Activated naive CD4-positive, alpha-beta T cell treated with anti-CD3 and anti-CD28 coated beads for 36 hours (primary cell): ENCODE results near the gene FAM83G. TPM values are rescaled to one million over a fixed set of nuclear protein-coding genes. Genes with fewer than 3 reads are reported as not detected.

Source experiments
- CTCF ChIA-PET: fragments of 350-600 bp; sonication (Branson Sonifier 250); formaldehyde crosslinking; loops from one replicate; lab custom pipeline; 2021; ENCODE audit warnings: antibody characterized with exemption; lab: Charles Lee
- DNase-seq: peaks from one replicate; pipeline ENCODE4 v3.0.0-alpha.2; 2020
- H3K27ac Mint-ChIP-seq: one replicate; pipeline ENCODE4 v1.8.0; 2021; ENCODE audit warnings: mild to moderate bottlenecking, mixed read lengths
- H3K27me3 Mint-ChIP-seq: one replicate; pipeline ENCODE4 v1.8.0; 2021; ENCODE audit warnings: low read depth, mixed read lengths
- H3K36me3 Mint-ChIP-seq: one replicate; pipeline ENCODE4 v1.8.0; 2021; ENCODE audit warnings: low read depth, mixed read lengths
- H3K4me1 Mint-ChIP-seq: one replicate; pipeline ENCODE4 v1.8.0; 2021; ENCODE audit warnings: low read depth, mixed read lengths
- H3K4me3 Mint-ChIP-seq: one replicate; pipeline ENCODE4 v1.8.0; 2021; ENCODE audit warnings: mild to moderate bottlenecking, moderate library complexity, mixed read lengths
- H3K9me3 Mint-ChIP-seq: one replicate; pipeline ENCODE4 v1.8.0; 2021; ENCODE audit warnings: mixed read lengths
- intact Hi-C: fragments of 100-400 bp; cut with micrococcal nuclease; formaldehyde crosslinking; loops from one replicate; pipeline ENCODE4 v1.15.1; 2023
- total RNA-seq, 2 experiments: library from RNA; stranded (reverse); gene quantifications; one replicate each; pipeline ENCODE4 v1.2.3, GENCODE V29; 2021

Gene FAM83G
- total RNA-seq, 2 experiments from 2014 or later, result 10.6 TPM

GRCh38 chr17:18966831-18967624, 37.5 kb downstream of the FAM83G start:
- Mint-ChIP-seq H3K4me1 (peaks cover 6% of the 10 kb centered on the region), H3K36me3 (peaks cover 7% of the 10 kb centered on the region), H3K9me3 (no peaks in the 10 kb centered on the region), H3K27me3 (no peaks in the 10 kb centered on the region), H3K4me3 (no peak overlapping the region), H3K27ac (no peak overlapping the region)
- CTCF ChIA-PET, result interaction anchor here (0.7 kb wide), 1 partner anchor 10 kb away, joined by 3 read pairs; no protein-coding TSS in a partner anchor
- intact Hi-C loops, result no loop called here
- no peak for DNase-seq

GRCh38 chr17:18965530-18966236, 38.9 kb downstream of the FAM83G start:
- Mint-ChIP-seq H3K9me3 (no peaks in the 10 kb centered on the region), H3K36me3 (peaks cover 5% of the 10 kb centered on the region), H3K4me1 (peaks cover 16% of the 10 kb centered on the region), H3K27ac (no peak overlapping the region), H3K27me3 (no peaks in the 10 kb centered on the region), H3K4me3 (no peak overlapping the region)
- CTCF ChIA-PET, result no interaction called here
- no peak for DNase-seq
- intact Hi-C loops, result no loop called here

- DNase-seq, result no peak
- CTCF ChIA-PET, result no interaction called here
- Mint-ChIP-seq H3K4me1 (peaks cover 17% of the 10 kb centered on the region), H3K27ac (no peak overlapping the region), H3K36me3 (no peaks in the 10 kb centered on the region), H3K9me3 (no peaks in the 10 kb centered on the region), H3K4me3 (no peak overlapping the region), H3K27me3 (no peaks in the 10 kb centered on the region)
- intact Hi-C loops, result no loop called here
Measured at GRCh38 chr17:18964550-18964949, 40.0 kb downstream of the FAM83G start.

GRCh38 chr17:18964018-18964351, 40.6 kb downstream of the FAM83G start:
- peaks cover 17% of the 10 kb centered on the region for H3K4me1 Mint-ChIP-seq
- no peak overlapping the region for H3K4me3 Mint-ChIP-seq
- no peaks in the 10 kb centered on the region for H3K9me3 Mint-ChIP-seq
- H3K36me3 Mint-ChIP-seq, result no peaks in the 10 kb centered on the region
- DNase-seq, result no peak
- CTCF ChIA-PET, result no interaction called here
- no peaks in the 10 kb centered on the region for H3K27me3 Mint-ChIP-seq
- no peak overlapping the region for H3K27ac Mint-ChIP-seq
- intact Hi-C loops, result no loop called here

- Mint-ChIP-seq H3K4me3 (no peak overlapping the region), H3K9me3 (no peaks in the 10 kb centered on the region), H3K27ac (no peak overlapping the region), H3K27me3 (no peaks in the 10 kb centered on the region), H3K36me3 (no peaks in the 10 kb centered on the region), H3K4me1 (peaks cover 20% of the 10 kb centered on the region)
- DNase-seq, result no peak
- intact Hi-C loops, result no loop called here
- CTCF ChIA-PET, result interaction anchor here (0.6 to 1.5 kb wide), 3 partner anchors 9 to 146 kb away, joined by 3 to 4 read pairs (median 3); no protein-coding TSS in a partner anchor
Measured at GRCh38 chr17:18963126-18964017, 41.2 kb downstream of the FAM83G start.

- Mint-ChIP-seq H3K27me3 (no peaks in the 10 kb centered on the region), H3K27ac (no peak overlapping the region), H3K36me3 (no peaks in the 10 kb centered on the region), H3K9me3 (no peaks in the 10 kb centered on the region), H3K4me3 (no peak overlapping the region), H3K4me1 (peaks cover 23% of the 10 kb centered on the region)
- CTCF ChIA-PET, result interaction anchor here (1.5 to 2.1 kb wide), 2 partner anchors 37 to 145 kb away, joined by 4 to 10 read pairs; no protein-coding TSS in a partner anchor
- DNase-seq, result no peak
- intact Hi-C loops, result no loop called here
Measured at GRCh38 chr17:18962494-18962815, 42.1 kb downstream of the FAM83G start.

- Mint-ChIP-seq H3K4me1 (peaks cover 23% of the 10 kb centered on the region), H3K27ac (no peak overlapping the region), H3K27me3 (no peaks in the 10 kb centered on the region), H3K36me3 (no peaks in the 10 kb centered on the region), H3K9me3 (no peaks in the 10 kb centered on the region), H3K4me3 (no peak overlapping the region)
- CTCF ChIA-PET, result interaction anchor here (0.6 to 3.9 kb wide), 29 partner anchors 8 to 336 kb away, joined by 3 to 32 read pairs (median 5); partner anchors contain the start of genes FAM83G and PRPSAP2
- DNase-seq, result peak; percentile 47
- intact Hi-C loops, result no loop called here
Measured at GRCh38 chr17:18961634-18962493, 42.7 kb downstream of the FAM83G start.

- CTCF ChIA-PET, result interaction anchor here (0.6 to 3.9 kb wide), 29 partner anchors 9 to 361 kb away, joined by 3 to 32 read pairs (median 5); partner anchors contain the start of genes FAM83G and PRPSAP2
- Mint-ChIP-seq H3K4me3 (no peak overlapping the region), H3K36me3 (no peaks in the 10 kb centered on the region), H3K4me1 (peaks cover 23% of the 10 kb centered on the region), H3K9me3 (no peaks in the 10 kb centered on the region), H3K27me3 (no peaks in the 10 kb centered on the region), H3K27ac (no peak overlapping the region)
- peak; percentile 86 for DNase-seq
- intact Hi-C loops, result no loop called here
Measured at GRCh38 chr17:18960803-18961511, 43.6 kb downstream of the FAM83G start.

- Mint-ChIP-seq H3K27me3 (no peaks in the 10 kb centered on the region), H3K9me3 (no peaks in the 10 kb centered on the region), H3K36me3 (no peaks in the 10 kb centered on the region), H3K27ac (no peak overlapping the region), H3K4me1 (peaks cover 29% of the 10 kb centered on the region), H3K4me3 (no peak overlapping the region)
- no peak for DNase-seq
- CTCF ChIA-PET, result interaction anchor here (1.1 to 3.9 kb wide), 15 partner anchors 12 to 334 kb away, joined by 3 to 32 read pairs (median 6); partner anchors contain the start of genes FAM83G and PRPSAP2
- intact Hi-C loops, result no loop called here
Measured at GRCh38 chr17:18960241-18960665, 44.3 kb downstream of the FAM83G start.

GRCh38 chr17:18959845-18960240, 44.7 kb downstream of the FAM83G start:
- CTCF ChIA-PET, result interaction anchor here (1.0 to 3.9 kb wide), 11 partner anchors 16 to 334 kb away, joined by 3 to 32 read pairs (median 6); partner anchors contain the start of genes FAM83G and PRPSAP2
- Mint-ChIP-seq H3K36me3 (no peaks in the 10 kb centered on the region), H3K27ac (no peak overlapping the region), H3K27me3 (no peaks in the 10 kb centered on the region), H3K4me1 (peaks cover 32% of the 10 kb centered on the region), H3K4me3 (no peak overlapping the region), H3K9me3 (no peaks in the 10 kb centered on the region)
- intact Hi-C loops, result no loop called here
- DNase-seq, result no peak
